Measurements from ENCODE around the gene CCDC50. TPM values are rescaled to one million over a fixed set of nuclear protein-coding genes. Genes with fewer than 3 reads are reported as not detected.

Gene CCDC50
- total RNA-seq, 1 donor from 2014 or later = 89.9 TPM

- H3K9me3 ChIP-seq (ENCODE audit: insufficient read depth, low read depth, low read length) = no peaks in the 10 kb centered on the region
- peaks cover 12% of the 10 kb centered on the region for H3K36me3 ChIP-seq (ENCODE audit: insufficient read depth, low read length)
- peaks cover 9% of the 10 kb centered on the region for H3K4me1 Mint-ChIP-seq (ENCODE audit: low read depth, unreplicated experiment)
- H3K9ac ChIP-seq (ENCODE audit: low read length) = no peak overlapping the region
- DNase-seq (ENCODE audit: low read depth) (no peak), FAIRE-seq (no peak)
- no peaks in the 10 kb centered on the region for H3K4me1 ChIP-seq (ENCODE audit: insufficient read depth, low read length)
- peaks cover 9% of the 10 kb centered on the region for H3K36me3 Mint-ChIP-seq (ENCODE audit: low read depth, unreplicated experiment)
- no peaks in the 10 kb centered on the region for H3K9me3 Mint-ChIP-seq (ENCODE audit: unreplicated experiment)
- no peaks in the 10 kb centered on the region for H3K27me3 Mint-ChIP-seq (ENCODE audit: low read depth, unreplicated experiment)
- no peak overlapping the region for H3K4me3 ChIP-seq (ENCODE audit: insufficient read depth, low read depth, low read length)
- no peak overlapping the region for H2AFZ ChIP-seq (ENCODE audit: low read depth, low read length)
- no peaks in the 10 kb centered on the region for H4K20me1 ChIP-seq (ENCODE audit: insufficient read depth, low read length)
- H3K27ac ChIP-seq (ENCODE audit: low read depth, low read length) = no peak overlapping the region
- H3K79me2 ChIP-seq (ENCODE audit: insufficient read depth, low read length) = peaks cover 3% of the 10 kb centered on the region
- H3K4me2 ChIP-seq (ENCODE audit: low read length) = no peak overlapping the region
- no peak overlapping the region for H3K27ac Mint-ChIP-seq (ENCODE audit: unreplicated experiment)
- no peak overlapping the region for H3K4me3 Mint-ChIP-seq (ENCODE audit: unreplicated experiment)
- H3K27me3 ChIP-seq (ENCODE audit: insufficient read depth, low read length) = no peaks in the 10 kb centered on the region
- TF ChIP-seq EZH2 (IDR thresholded peaks at IDR 0.05; ENCODE audit: insufficient read depth, low read length) (no peak), CTCF (IDR thresholded peaks at IDR 0.05; ENCODE audit: insufficient read depth, low read depth, low read length) (no peak)
Measured at GRCh38 chr3:191390580-191390979, 61.4 kb downstream of the CCDC50 start.

DNA sequence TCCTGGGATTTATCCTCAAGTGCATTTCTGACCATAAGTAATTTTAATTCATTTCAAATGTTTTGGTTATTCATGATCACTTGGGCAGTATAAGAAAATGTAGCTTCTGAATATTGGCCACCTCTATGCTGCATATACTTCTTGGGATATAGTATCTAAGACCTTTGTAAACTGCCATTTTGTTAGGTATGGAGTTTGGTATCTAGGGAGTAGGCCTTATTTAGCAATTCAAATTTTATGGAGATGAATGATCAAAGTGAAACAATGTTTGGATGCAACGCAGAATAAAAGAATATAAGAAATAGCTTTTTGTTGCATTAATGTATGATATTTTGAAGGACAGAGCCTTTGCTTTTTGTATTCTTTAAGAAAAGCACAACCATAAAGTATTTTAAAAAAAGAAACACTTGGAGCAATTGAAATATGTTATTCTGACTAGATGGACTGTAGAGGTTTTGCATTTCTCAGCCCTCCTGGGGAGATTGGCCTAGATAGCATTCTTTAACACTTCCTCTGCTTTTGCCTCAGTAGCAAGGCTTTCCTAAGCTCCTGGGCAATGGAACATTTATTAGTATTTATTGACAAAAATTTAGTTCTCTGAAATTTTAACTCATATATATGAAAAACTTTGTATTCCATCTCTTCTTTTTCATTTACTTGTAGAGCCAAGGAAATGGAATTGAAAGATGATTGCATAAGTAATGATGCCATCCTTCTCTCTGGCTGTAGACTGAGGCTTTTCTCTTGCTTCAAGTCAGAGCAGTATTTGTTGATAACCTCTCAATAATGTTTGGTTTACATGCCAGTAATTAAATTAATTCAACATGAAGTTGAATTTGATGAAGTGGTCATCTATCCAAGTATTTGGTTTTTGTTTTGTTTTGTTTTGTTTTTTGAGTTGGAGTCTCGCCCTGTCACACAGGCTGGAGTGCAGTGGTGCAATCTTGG, 62.9 kb downstream of the CCDC50 start:
- Histone ChIP-seq H3K4me1 (ENCODE audit: insufficient read depth, low read length) (no peaks in the 10 kb centered on the region), H3K4me3 (ENCODE audit: insufficient read depth, low read depth, low read length) (no peak overlapping the region), H3K9ac (ENCODE audit: low read length) (no peak overlapping the region), H4K20me1 (ENCODE audit: insufficient read depth, low read length) (no peaks in the 10 kb centered on the region), H3K27me3 (ENCODE audit: insufficient read depth, low read length) (no peaks in the 10 kb centered on the region), H3K27ac (ENCODE audit: low read depth, low read length) (no peak overlapping the region), H3K79me2 (ENCODE audit: insufficient read depth, low read length) (peaks cover 3% of the 10 kb centered on the region), H3K36me3 (ENCODE audit: insufficient read depth, low read length) (peaks cover 20% of the 10 kb centered on the region), H2AFZ (ENCODE audit: low read depth, low read length) (no peak overlapping the region), H3K4me2 (ENCODE audit: low read length) (no peak overlapping the region), H3K9me3 (ENCODE audit: insufficient read depth, low read depth, low read length) (no peaks in the 10 kb centered on the region)
- peaks cover 7% of the 10 kb centered on the region for H3K36me3 Mint-ChIP-seq (ENCODE audit: low read depth, unreplicated experiment)
- H3K4me1 Mint-ChIP-seq (ENCODE audit: low read depth, unreplicated experiment) = peaks cover 12% of the 10 kb centered on the region
- no peak for FAIRE-seq
- H3K27ac Mint-ChIP-seq (ENCODE audit: unreplicated experiment) = peak overlapping the region; percentile 30
- no peak for TF ChIP-seq CTCF (IDR thresholded peaks at IDR 0.05; ENCODE audit: insufficient read depth, low read depth, low read length)
- TF ChIP-seq EZH2 (IDR thresholded peaks at IDR 0.05; ENCODE audit: insufficient read depth, low read length) = no peak
- H3K9me3 Mint-ChIP-seq (ENCODE audit: unreplicated experiment) = no peaks in the 10 kb centered on the region
- no peaks in the 10 kb centered on the region for H3K27me3 Mint-ChIP-seq (ENCODE audit: low read depth, unreplicated experiment)
- H3K4me3 Mint-ChIP-seq (ENCODE audit: unreplicated experiment) = no peak overlapping the region
- no peak for DNase-seq (ENCODE audit: low read depth)

GRCh38 chr3:191393146-191393545, 64.0 kb downstream of the CCDC50 start:
- Histone ChIP-seq H2AFZ (ENCODE audit: low read depth, low read length) (no peak overlapping the region), H3K27me3 (ENCODE audit: insufficient read depth, low read length) (no peaks in the 10 kb centered on the region), H3K4me3 (ENCODE audit: insufficient read depth, low read depth, low read length) (no peak overlapping the region), H3K9me3 (ENCODE audit: insufficient read depth, low read depth, low read length) (no peaks in the 10 kb centered on the region), H3K4me2 (ENCODE audit: low read length) (no peak overlapping the region), H3K27ac (ENCODE audit: low read depth, low read length) (no peak overlapping the region), H3K9ac (ENCODE audit: low read length) (no peak overlapping the region), H3K79me2 (ENCODE audit: insufficient read depth, low read length) (no peaks in the 10 kb centered on the region), H3K4me1 (ENCODE audit: insufficient read depth, low read length) (no peaks in the 10 kb centered on the region), H4K20me1 (ENCODE audit: insufficient read depth, low read length) (no peaks in the 10 kb centered on the region), H3K36me3 (ENCODE audit: insufficient read depth, low read length) (peaks cover 20% of the 10 kb centered on the region)
- DNase-seq (ENCODE audit: low read depth) (no peak), FAIRE-seq (no peak)
- Mint-ChIP-seq H3K27me3 (ENCODE audit: low read depth, unreplicated experiment) (no peaks in the 10 kb centered on the region), H3K27ac (ENCODE audit: unreplicated experiment) (no peak overlapping the region), H3K36me3 (ENCODE audit: low read depth, unreplicated experiment) (peaks cover 7% of the 10 kb centered on the region), H3K4me3 (ENCODE audit: unreplicated experiment) (no peak overlapping the region), H3K4me1 (ENCODE audit: low read depth, unreplicated experiment) (peaks cover 10% of the 10 kb centered on the region), H3K9me3 (ENCODE audit: unreplicated experiment) (no peaks in the 10 kb centered on the region)
- TF ChIP-seq EZH2 (IDR thresholded peaks at IDR 0.05; ENCODE audit: insufficient read depth, low read length) (no peak), CTCF (IDR thresholded peaks at IDR 0.05; ENCODE audit: insufficient read depth, low read depth, low read length) (no peak)
